Measurements from ENCODE around the gene TMPRSS9.

Gene TMPRSS9

DNA sequence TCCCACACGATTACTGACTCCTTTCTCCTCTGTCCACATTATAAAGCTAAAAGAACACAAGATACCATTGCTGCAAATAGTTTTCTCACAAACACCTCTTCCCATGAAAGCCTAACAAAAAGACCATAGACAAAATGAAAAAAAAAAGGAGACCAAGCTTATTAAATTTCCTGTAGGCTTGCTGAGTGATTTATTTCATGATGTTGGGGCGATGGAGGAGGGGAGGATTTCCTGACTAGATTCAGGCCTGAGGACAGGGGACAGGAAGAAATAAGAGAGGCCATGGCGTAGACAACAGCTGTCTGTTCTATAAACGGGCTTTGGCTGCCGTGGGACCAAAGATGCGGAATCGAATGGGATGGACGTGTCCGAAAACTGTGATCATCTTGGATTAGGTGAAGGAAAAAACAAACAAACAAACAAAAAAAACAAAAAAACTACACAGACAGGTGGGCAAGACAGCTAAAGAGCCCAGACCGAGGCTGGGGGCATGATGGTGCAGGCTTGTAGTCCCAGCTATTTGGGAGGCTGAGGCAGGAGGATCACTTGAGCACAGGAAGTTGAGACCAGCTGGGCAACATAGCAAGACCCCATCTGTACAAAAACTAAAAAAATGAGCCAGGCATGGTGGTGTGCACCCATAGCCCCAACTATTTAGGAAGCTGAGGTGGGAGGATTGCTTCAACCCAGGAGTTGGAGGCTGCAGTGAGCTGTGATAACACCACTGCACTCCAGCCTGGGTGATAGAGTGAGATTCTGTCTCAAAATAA lies 5.3 kb downstream of the TMPRSS9 start:
- no peak overlapping the region for H3K14ac ChIP-seq (ENCODE audit: low read length in 2 of 2)
- H2AK5ac ChIP-seq (ENCODE audit: low read length, severe bottlenecking), result no peak overlapping the region
- H4K91ac ChIP-seq (ENCODE audit: low read length), result no peak overlapping the region
- no peak overlapping the region for H3K4me2 ChIP-seq (ENCODE audit: low read length, poor library complexity, severe bottlenecking)
- no peak overlapping the region for H4K8ac ChIP-seq (ENCODE audit: low read length)
- H3K4me3 ChIP-seq (ENCODE audit: insufficient read depth in 1 of 2, low read depth in 1 of 2, low read length in 2 of 2), result no peak overlapping the region
- H2AFZ ChIP-seq (ENCODE audit: low read depth, low read length), result no peak overlapping the region
- no peak overlapping the region for H3K23ac ChIP-seq (ENCODE audit: low read length in 2 of 2)
- H2BK15ac ChIP-seq (ENCODE audit: low read depth, poor library complexity, severe bottlenecking), result no peak overlapping the region
- peaks cover 3% of the 10 kb centered on the region for H3K9me3 ChIP-seq (ENCODE audit: control insufficient read depth, low read length)
- no peaks in the 10 kb centered on the region for H3K36me3 ChIP-seq (ENCODE audit: control insufficient read depth in 1 of 2, insufficient read depth in 2 of 2, low read depth in 1 of 2, low read length in 2 of 2)
- H3K27me3 ChIP-seq (ENCODE audit: control insufficient read depth in 1 of 2, insufficient read depth in 1 of 2, low read length in 2 of 2), result peaks cover 20 to 58% of the 10 kb centered on the region in 2 experiments
- H2BK12ac ChIP-seq (ENCODE audit: low read length in 2 of 2), result no peak overlapping the region
- no peaks in the 10 kb centered on the region for H3K79me1 ChIP-seq (replicated peaks; ENCODE audit: low read length, poor library complexity, severe bottlenecking)
- no peak overlapping the region for H3K9ac ChIP-seq (ENCODE audit: low read length)
- H2BK5ac ChIP-seq (ENCODE audit: low read depth, low read length, poor library complexity, severe bottlenecking), result no peak overlapping the region
- no peak overlapping the region for H2BK120ac ChIP-seq (ENCODE audit: low read depth, low read length)
- DNase-seq, result no peak
- H3K18ac ChIP-seq (ENCODE audit: low read depth in 1 of 2, low read length in 2 of 2), result no peak overlapping the region
- 82% methylated on average over 5 of the region's 10 CpGs for WGBS
- H3K4ac ChIP-seq (ENCODE audit: low read depth in 1 of 2, low read length in 2 of 2), result no peak overlapping the region
- no peak overlapping the region for H3K27ac ChIP-seq (ENCODE audit: low read length, poor library complexity, severe bottlenecking)
- H3K4me1 ChIP-seq (ENCODE audit: control insufficient read depth, insufficient read depth, low read depth, low read length), result peaks cover 1% of the 10 kb centered on the region

DNA sequence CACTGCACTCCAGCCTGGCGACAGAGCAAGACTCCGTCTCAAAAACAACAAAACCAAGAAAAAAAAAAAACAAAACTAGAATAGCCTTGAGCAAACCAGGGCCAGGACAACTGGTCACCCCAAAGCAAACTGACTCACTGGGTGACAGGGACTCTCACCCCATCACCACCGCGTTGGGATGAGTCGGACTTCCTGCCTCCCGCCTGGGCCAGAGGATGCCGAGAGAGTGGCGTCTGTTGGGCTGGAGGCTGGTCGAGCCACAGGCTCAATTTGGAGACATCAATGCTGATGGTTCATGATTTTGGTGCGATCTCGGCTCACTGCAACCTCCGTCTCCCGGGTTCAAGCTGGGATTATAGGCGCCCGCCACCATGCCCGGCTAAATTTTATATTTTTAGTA lies 11.6 kb downstream of the TMPRSS9 start:
- Histone ChIP-seq H3K14ac (ENCODE audit: low read length in 2 of 2) (peak overlapping the region in 1 of 2 experiments; percentile 26), H3K4me3 (ENCODE audit: insufficient read depth in 1 of 2, low read depth in 1 of 2, low read length in 2 of 2) (peak overlapping the region in 1 of 2 experiments; percentile 12), H2BK5ac (ENCODE audit: low read depth, low read length, poor library complexity, severe bottlenecking) (no peak overlapping the region), H2AK5ac (ENCODE audit: low read length, severe bottlenecking) (no peak overlapping the region), H3K4me2 (ENCODE audit: low read length, poor library complexity, severe bottlenecking) (no peak overlapping the region), H2BK15ac (ENCODE audit: low read depth, poor library complexity, severe bottlenecking) (no peak overlapping the region), H4K8ac (ENCODE audit: low read length) (no peak overlapping the region), H4K91ac (ENCODE audit: low read length) (no peak overlapping the region), H3K79me1 (replicated peaks; ENCODE audit: low read length, poor library complexity, severe bottlenecking) (no peaks in the 10 kb centered on the region), H2BK120ac (ENCODE audit: low read depth, low read length) (no peak overlapping the region), H2AFZ (ENCODE audit: low read depth, low read length) (no peak overlapping the region), H3K23ac (ENCODE audit: low read length in 2 of 2) (no peak overlapping the region), H3K9me3 (ENCODE audit: control insufficient read depth, low read length) (peaks cover 3% of the 10 kb centered on the region), H3K27ac (ENCODE audit: low read length, poor library complexity, severe bottlenecking) (no peak overlapping the region), H3K36me3 (ENCODE audit: control insufficient read depth in 1 of 2, insufficient read depth in 2 of 2, low read depth in 1 of 2, low read length in 2 of 2) (no peaks in the 10 kb centered on the region), H3K27me3 (ENCODE audit: control insufficient read depth in 1 of 2, insufficient read depth in 1 of 2, low read length in 2 of 2) (peaks cover 18 to 21% of the 10 kb centered on the region in 2 experiments), H3K9ac (ENCODE audit: low read length) (no peak overlapping the region), H3K4ac (ENCODE audit: low read depth in 1 of 2, low read length in 2 of 2) (no peak overlapping the region), H2BK12ac (ENCODE audit: low read length in 2 of 2) (no peak overlapping the region), H3K18ac (ENCODE audit: low read depth in 1 of 2, low read length in 2 of 2) (no peak overlapping the region), H3K4me1 (ENCODE audit: control insufficient read depth, insufficient read depth, low read depth, low read length) (peaks cover 2% of the 10 kb centered on the region)
- peak; percentile 34 for DNase-seq
- 64% methylated on average over 15 of the region's 16 CpGs for WGBS

GRCh38 chr19:2372076-2372612 lies 12.1 kb downstream of the TMPRSS9 start:
- Histone ChIP-seq H3K9ac (ENCODE audit: low read length) (no peak overlapping the region), H3K14ac (ENCODE audit: low read length in 2 of 2) (no peak overlapping the region), H2AFZ (ENCODE audit: low read depth, low read length) (no peak overlapping the region), H3K36me3 (ENCODE audit: control insufficient read depth in 1 of 2, insufficient read depth in 2 of 2, low read depth in 1 of 2, low read length in 2 of 2) (no peaks in the 10 kb centered on the region), H2AK5ac (ENCODE audit: low read length, severe bottlenecking) (no peak overlapping the region), H3K18ac (ENCODE audit: low read depth in 1 of 2, low read length in 2 of 2) (no peak overlapping the region), H3K4me2 (ENCODE audit: low read length, poor library complexity, severe bottlenecking) (no peak overlapping the region), H3K4me3 (ENCODE audit: insufficient read depth in 1 of 2, low read depth in 1 of 2, low read length in 2 of 2) (no peak overlapping the region), H3K9me3 (ENCODE audit: control insufficient read depth, low read length) (peaks cover 3% of the 10 kb centered on the region), H2BK120ac (ENCODE audit: low read depth, low read length) (no peak overlapping the region), H3K4me1 (ENCODE audit: control insufficient read depth, insufficient read depth, low read depth, low read length) (peaks cover 4% of the 10 kb centered on the region), H3K27ac (ENCODE audit: low read length, poor library complexity, severe bottlenecking) (no peak overlapping the region), H2BK12ac (ENCODE audit: low read length in 2 of 2) (no peak overlapping the region), H3K23ac (ENCODE audit: low read length in 2 of 2) (no peak overlapping the region), H3K27me3 (ENCODE audit: control insufficient read depth in 1 of 2, insufficient read depth in 1 of 2, low read length in 2 of 2) (peaks cover 16 to 24% of the 10 kb centered on the region in 2 experiments), H4K8ac (ENCODE audit: low read length) (no peak overlapping the region), H2BK15ac (ENCODE audit: low read depth, poor library complexity, severe bottlenecking) (no peak overlapping the region), H4K91ac (ENCODE audit: low read length) (no peak overlapping the region), H3K4ac (ENCODE audit: low read depth in 1 of 2, low read length in 2 of 2) (no peak overlapping the region), H3K79me1 (replicated peaks; ENCODE audit: low read length, poor library complexity, severe bottlenecking) (no peaks in the 10 kb centered on the region), H2BK5ac (ENCODE audit: low read depth, low read length, poor library complexity, severe bottlenecking) (no peak overlapping the region)
- WGBS, result 83% methylated on average over 10 of the region's 11 CpGs
- no peak for DNase-seq

DNA sequence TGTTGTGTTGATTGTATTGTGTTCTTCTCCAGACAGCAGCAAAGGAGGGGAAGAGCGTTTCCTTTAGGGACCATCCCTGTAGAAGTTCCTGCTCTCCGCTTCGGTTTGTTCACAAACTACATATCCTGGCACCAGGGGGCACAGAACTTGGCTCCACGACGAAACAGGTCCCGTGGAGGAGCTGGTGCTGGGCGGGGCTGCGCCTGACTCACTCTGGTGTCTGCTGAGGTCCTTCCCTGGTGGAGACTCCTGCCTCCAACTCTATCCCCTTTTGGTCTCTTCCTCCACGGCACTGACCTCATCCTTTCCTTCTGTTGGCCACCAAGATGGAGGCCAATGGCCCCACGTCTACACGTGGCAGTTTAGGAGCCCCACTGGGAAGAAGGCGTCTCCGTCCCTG lies 14.7 kb downstream of the TMPRSS9 start:
- Histone ChIP-seq H3K4me3 (ENCODE audit: insufficient read depth in 1 of 2, low read depth in 1 of 2, low read length in 2 of 2) (no peak overlapping the region), H3K9ac (ENCODE audit: low read length) (no peak overlapping the region), H3K4me2 (ENCODE audit: low read length, poor library complexity, severe bottlenecking) (no peak overlapping the region), H2BK120ac (ENCODE audit: low read depth, low read length) (no peak overlapping the region), H3K36me3 (ENCODE audit: control insufficient read depth in 1 of 2, insufficient read depth in 2 of 2, low read depth in 1 of 2, low read length in 2 of 2) (no peaks in the 10 kb centered on the region), H3K4me1 (ENCODE audit: control insufficient read depth, insufficient read depth, low read depth, low read length) (peaks cover 4% of the 10 kb centered on the region), H2AFZ (ENCODE audit: low read depth, low read length) (no peak overlapping the region), H3K79me1 (replicated peaks; ENCODE audit: low read length, poor library complexity, severe bottlenecking) (no peaks in the 10 kb centered on the region), H2BK12ac (ENCODE audit: low read length in 2 of 2) (no peak overlapping the region), H3K9me3 (ENCODE audit: control insufficient read depth, low read length) (no peaks in the 10 kb centered on the region), H3K4ac (ENCODE audit: low read depth in 1 of 2, low read length in 2 of 2) (no peak overlapping the region), H2BK15ac (ENCODE audit: low read depth, poor library complexity, severe bottlenecking) (no peak overlapping the region), H2BK5ac (ENCODE audit: low read depth, low read length, poor library complexity, severe bottlenecking) (no peak overlapping the region), H4K91ac (ENCODE audit: low read length) (no peak overlapping the region), H4K8ac (ENCODE audit: low read length) (no peak overlapping the region), H3K23ac (ENCODE audit: low read length in 2 of 2) (no peak overlapping the region), H2AK5ac (ENCODE audit: low read length, severe bottlenecking) (no peak overlapping the region), H3K27me3 (ENCODE audit: control insufficient read depth in 1 of 2, insufficient read depth in 1 of 2, low read length in 2 of 2) (peaks cover 8 to 17% of the 10 kb centered on the region in 2 experiments), H3K14ac (ENCODE audit: low read length in 2 of 2) (no peak overlapping the region), H3K27ac (ENCODE audit: low read length, poor library complexity, severe bottlenecking) (no peak overlapping the region), H3K18ac (ENCODE audit: low read depth in 1 of 2, low read length in 2 of 2) (no peak overlapping the region)
- WGBS, result 91% methylated on average over 13 of the region's 13 CpGs
- DNase-seq, result no peak

All from mesenchymal stem cell (in vitro differentiated cells and primary cell).